Endothelial cell of umbilical vein (primary cell): ENCODE results near the gene MARK2. TPM values are rescaled to one million over a fixed set of nuclear protein-coding genes. Genes with fewer than 3 reads are reported as not detected.
A peak's percentile ranks its signal among the peaks of the same experiment; 100 is the strongest.
"Not testable (repeated sequence)": the region's sequence is repeated elsewhere in the genome, so short reads cannot be mapped to it uniquely, and the experiment has no call there.

Experiments
- BruUV-seq: library from RNA; stranded (reverse); fragments of 400-500 nt; replicated peaks from 2 replicates; lab custom pipeline; 2021; lab: Mats Ljungman, UMichigan
- CTCF ChIA-PET: fragments of 300-600, 350-600 bp; sonication (Branson Sonifier 250); formaldehyde crosslinking; loops from one replicate; lab custom pipeline; 2021; ENCODE audit warnings: antibody characterized with exemption, inconsistent platforms; lab: Charles Lee
- POLR2A ChIA-PET: fragments of 300-600, 350-600 bp; sonication (Branson Sonifier 250); formaldehyde crosslinking; loops from one replicate; lab custom pipeline; 2021; ENCODE audit warnings: antibody characterized with exemption, inconsistent platforms; lab: Charles Lee
- DNase-seq: peaks from one replicate; pipeline ENCODE4 v3.0.0-alpha.2; 2011; ENCODE audit warnings: low read depth, low spot score
- FAIRE-seq: peaks from 2 replicates; lab custom pipeline; 2011; peaks lifted over from hg19 to GRCh38; lab: Jason Lieb, UNC
- H2AFZ ChIP-seq: 2 replicates; pipeline ENCODE4 v1.6.0; 2012; ENCODE audit warnings: low read depth, low read length, control low read depth, inconsistent platforms
- H3K27ac ChIP-seq: 2 replicates; pipeline ENCODE4 v1.5.1; 2011; ENCODE audit warnings: low read depth, mild to moderate bottlenecking, control low read depth, low read length, moderate library complexity; ENCODE audit not compliant: insufficient read depth
- H3K27me3 ChIP-seq, 2 experiments: 2 replicates each; pipeline versions ENCODE4 v1.6.0 to v1.6.1; 2011; ENCODE audit warnings: low read length in 2 of 2, mixed read lengths in 1 of 2; ENCODE audit not compliant: control insufficient read depth in 2 of 2, insufficient read depth in 2 of 2
- H3K36me3 ChIP-seq, 2 experiments: 2 replicates in 1 of 2; 3 replicates in 1 of 2; pipeline ENCODE4 v1.5.1; 2011; ENCODE audit warnings: low read length in 2 of 2, mild to moderate bottlenecking in 1 of 2, moderate library complexity in 1 of 2; ENCODE audit not compliant: control insufficient read depth in 2 of 2, insufficient read depth in 2 of 2; ENCODE audit errors: extremely low read depth in 1 of 2
- H3K4me1 ChIP-seq: 3 replicates; pipeline ENCODE4 v1.5.1; 2011; ENCODE audit warnings: mild to moderate bottlenecking, low read length; ENCODE audit not compliant: control insufficient read depth, insufficient read depth; ENCODE audit errors: extremely low read depth
- H3K4me2 ChIP-seq: 2 replicates; pipeline ENCODE4 v1.6.1; 2011; ENCODE audit warnings: low read length, control low read depth, mixed read lengths; ENCODE audit not compliant: insufficient read depth
- H3K4me3 ChIP-seq, 3 experiments: fragments of 200-600 bp in 1 of 3; sonication (generic), shearing (Covaris generic) in 1 of 3; replicated peaks in 1 of 3; 2 replicates each; pipeline ENCODE4 v1.5.1; 2011 to 2016; ENCODE audit warnings: control low read depth in 3 of 3, low read length in 3 of 3, mild to moderate bottlenecking in 2 of 3, inconsistent platforms in 1 of 3, low read depth in 1 of 3, moderate library complexity in 1 of 3; ENCODE audit not compliant: insufficient read depth in 1 of 3
- H3K79me2 ChIP-seq: 2 replicates; pipeline ENCODE4 v1.6.0; 2012; ENCODE audit warnings: low read length, inconsistent platforms; ENCODE audit not compliant: control insufficient read depth, insufficient read depth
- H3K9ac ChIP-seq: replicated peaks from 2 replicates; pipeline ENCODE3; 2011; ENCODE audit warnings: low read length, control low read depth; ENCODE audit not compliant: insufficient read depth; ENCODE audit errors: extremely low read depth
- H3K9me1 ChIP-seq: replicated peaks from 3 replicates; pipeline ENCODE4 v1.6.0; 2011; ENCODE audit warnings: mild to moderate bottlenecking, low read length; ENCODE audit not compliant: control insufficient read depth, insufficient read depth; ENCODE audit errors: extremely low read depth
- H3K9me3 ChIP-seq: replicated peaks from 2 replicates; pipeline ENCODE4 v1.5.1; 2012; ENCODE audit warnings: low read length, inconsistent platforms; ENCODE audit not compliant: control insufficient read depth, insufficient read depth
- H4K20me1 ChIP-seq: replicated peaks from 2 replicates; pipeline ENCODE3; 2011; ENCODE audit warnings: mild to moderate bottlenecking, low read length; ENCODE audit not compliant: control insufficient read depth, insufficient read depth; ENCODE audit errors: extremely low read depth
- CTCF ChIP-seq, 2 donors: IDR thresholded peaks; 1 replicate in 1 of 2; 2 replicates in 1 of 2; pipeline ENCODE4 v1.5.1; 2011; ENCODE audit warnings: low read length in 2 of 2, mild to moderate bottlenecking in 2 of 2, moderate library complexity in 2 of 2, control low read depth in 1 of 2, inconsistent platforms in 1 of 2, low read depth in 1 of 2; ENCODE audit not compliant: insufficient read depth in 1 of 2; ENCODE audit errors: extremely low read depth in 1 of 2
- EZH2 ChIP-seq: IDR thresholded peaks from 2 replicates; pipeline ENCODE4 v1.6.1; 2012; ENCODE audit warnings: borderline replicate concordance, low read depth, mild to moderate bottlenecking, moderate library complexity, low read length, inconsistent platforms; ENCODE audit not compliant: severe bottlenecking
- FOS ChIP-seq: IDR thresholded peaks from 2 replicates; pipeline ENCODE4 v1.6.1; 2011; ENCODE audit warnings: mild to moderate bottlenecking, low read length, moderate library complexity, borderline replicate concordance; ENCODE audit not compliant: insufficient read depth
- GATA2 ChIP-seq: IDR thresholded peaks from 2 replicates; pipeline ENCODE4 v1.7.0; 2011; ENCODE audit warnings: low read depth, mild to moderate bottlenecking, moderate library complexity, mixed read lengths, low read length; ENCODE audit not compliant: insufficient read length, insufficient read depth
- JUN ChIP-seq: IDR thresholded peaks from 2 replicates; pipeline ENCODE4 v1.6.1; 2011; ENCODE audit warnings: borderline replicate concordance, low read depth; ENCODE audit not compliant: insufficient read length, insufficient read depth
- MAX ChIP-seq: IDR thresholded peaks from 2 replicates; pipeline ENCODE4 v1.6.1; 2011; ENCODE audit not compliant: insufficient read depth, insufficient read length
- MYC ChIP-seq: IDR thresholded peaks from one replicate; pipeline ENCODE4 v1.6.1; 2011; ENCODE audit warnings: mild to moderate bottlenecking, low read depth, low read length
- POLR2A ChIP-seq: IDR thresholded peaks from 2 replicates; pipeline ENCODE4 v1.6.1; 2012; ENCODE audit warnings: low read depth, mild to moderate bottlenecking, control low read depth, low read length
- POLR2AphosphoS5 ChIP-seq: IDR thresholded peaks from 2 replicates; pipeline ENCODE4 v1.6.1; 2012; ENCODE audit warnings: low read depth, mild to moderate bottlenecking, control low read depth, low read length, moderate library complexity; ENCODE audit not compliant: insufficient read depth
- dilution Hi-C: fragments of 300-500 bp; cut with MboI; formaldehyde crosslinking; loops from one replicate; pipeline ENCODE4 v1.15.0; 2019; ENCODE audit warnings: low sequenced_read_pairs; ENCODE audit not compliant: extremely low pct_ligation_motif_present
- intact Hi-C: fragments of 100-400 bp; cut with micrococcal nuclease; formaldehyde crosslinking; loops from one replicate; pipeline ENCODE4 v1.10.0; 2022
- polyA plus RNA-seq, 4 experiments: library from polyadenylated mRNA; depleted of rRNA in 3 of 4; stranded (reverse) in 3 of 4; unstranded in 1 of 4; fragments of >200 nt; gene quantifications; 2 replicates each; pipeline versions ENCODE4 v1.2.1 to v1.2.3, GENCODE V29; 2011 to 2012; ENCODE audit warnings: missing spikeins in 1 of 4
- total RNA-seq: library from RNA; stranded (reverse); gene quantifications from 2 replicates; pipeline ENCODE4 v1.2.3, GENCODE V29; 2021

MARK2 gene
- total and polyA plus RNA-seq, 2 donors (not counting 3 experiments of a cell fraction or from before 2014, with no cell fraction given) = 16.6 to 34.7 TPM

DNA sequence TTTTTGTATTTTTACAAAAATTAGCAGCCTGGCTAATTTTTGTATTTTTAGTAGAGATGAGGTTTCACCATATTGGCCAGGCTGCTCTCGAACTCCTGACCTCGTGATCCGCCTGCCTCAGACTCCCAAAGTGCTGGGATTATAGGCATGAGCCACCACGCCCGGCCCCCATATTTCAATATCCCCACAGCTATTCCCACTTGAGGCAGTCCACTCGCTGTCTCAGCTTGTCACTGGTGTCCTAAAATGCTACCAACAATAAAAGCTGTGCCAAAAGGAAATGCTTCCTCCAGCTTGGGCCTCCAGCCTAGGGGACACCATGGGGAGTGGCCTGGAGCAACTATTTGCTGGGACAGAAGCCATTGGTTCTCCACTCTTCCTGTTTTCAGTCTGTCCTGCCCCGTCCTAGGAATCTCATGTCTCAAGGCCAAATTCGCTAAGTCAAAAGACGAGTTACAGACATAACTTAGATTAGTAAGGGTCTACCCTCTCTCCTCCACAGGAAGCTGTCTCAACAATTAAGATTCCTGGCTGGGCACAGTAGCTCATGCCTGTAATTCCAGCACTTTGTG lies 33.0 kb upstream of the MARK2 start:
- ChIA-PET POLR2A (no interaction called here), CTCF (no interaction called here)
- Histone ChIP-seq H4K20me1 (no peaks in the 10 kb centered on the region), H3K36me3 (no peaks in the 10 kb centered on the region), H3K27me3 (no peaks in the 10 kb centered on the region), H3K79me2 (no peaks in the 10 kb centered on the region), H3K9ac (no peak overlapping the region), H3K9me3 (no peaks in the 10 kb centered on the region), H2AFZ (peak overlapping the region; percentile 79), H3K4me1 (peaks cover 4% of the 10 kb centered on the region), H3K4me3 (no peak overlapping the region), H3K4me2 (no peak overlapping the region), H3K9me1 (no peaks in the 10 kb centered on the region), H3K27ac (no peak overlapping the region)
- intact Hi-C loops (no loop called here), dilution Hi-C loops (no loop called here)
- FAIRE-seq = peak; percentile 67
- no peak for TF ChIP-seq FOS
- TF ChIP-seq EZH2 = no peak
- TF ChIP-seq MAX = no peak
- TF ChIP-seq POLR2AphosphoS5 = no peak
- TF ChIP-seq JUN = no peak
- no peak for TF ChIP-seq POLR2A
- no peak for TF ChIP-seq GATA2
- TF ChIP-seq MYC = no peak
- TF ChIP-seq CTCF (IDR thresholded peaks at IDR 0.05; ENCODE audit: extremely low read depth in 1 of 2, insufficient read depth in 1 of 2, low read depth in 1 of 2, low read length in 2 of 2) = no peak
- peak; percentile 33 for DNase-seq
- no TSS peak for BruUV-seq

- H3K27ac ChIP-seq, BruUV-seq, H3K9me3 ChIP-seq, H3K4me3 ChIP-seq, dilution Hi-C loops, H3K4me2 ChIP-seq, intact Hi-C loops, H3K9ac ChIP-seq, DNase-seq, FAIRE-seq, POLR2A ChIA-PET, H4K20me1 ChIP-seq, H3K36me3 ChIP-seq, H3K9me1 ChIP-seq, H3K27me3 ChIP-seq, H2AFZ ChIP-seq: not testable (repeated sequence)
- CTCF ChIA-PET = interaction anchor here (0.7 to 1.4 kb wide), 2 partner anchors 27 to 43 kb away, joined by 3 read pairs; no protein-coding TSS in a partner anchor
- Histone ChIP-seq H3K79me2 (peaks cover 19% of the 10 kb centered on the region), H3K4me1 (peaks cover 21% of the 10 kb centered on the region)
Measured at GRCh38 chr11:63810383-63810782, 28.5 kb upstream of the MARK2 start.
